ENCODE data around the gene HTR1B.
A peak's percentile ranks its signal among the peaks of the same experiment; 100 is the strongest.

HTR1B gene

GRCh38 chr6:77456531-77457248 lies 6.6 kb downstream of the HTR1B start:
- TF ChIP-seq, protein P1, sequence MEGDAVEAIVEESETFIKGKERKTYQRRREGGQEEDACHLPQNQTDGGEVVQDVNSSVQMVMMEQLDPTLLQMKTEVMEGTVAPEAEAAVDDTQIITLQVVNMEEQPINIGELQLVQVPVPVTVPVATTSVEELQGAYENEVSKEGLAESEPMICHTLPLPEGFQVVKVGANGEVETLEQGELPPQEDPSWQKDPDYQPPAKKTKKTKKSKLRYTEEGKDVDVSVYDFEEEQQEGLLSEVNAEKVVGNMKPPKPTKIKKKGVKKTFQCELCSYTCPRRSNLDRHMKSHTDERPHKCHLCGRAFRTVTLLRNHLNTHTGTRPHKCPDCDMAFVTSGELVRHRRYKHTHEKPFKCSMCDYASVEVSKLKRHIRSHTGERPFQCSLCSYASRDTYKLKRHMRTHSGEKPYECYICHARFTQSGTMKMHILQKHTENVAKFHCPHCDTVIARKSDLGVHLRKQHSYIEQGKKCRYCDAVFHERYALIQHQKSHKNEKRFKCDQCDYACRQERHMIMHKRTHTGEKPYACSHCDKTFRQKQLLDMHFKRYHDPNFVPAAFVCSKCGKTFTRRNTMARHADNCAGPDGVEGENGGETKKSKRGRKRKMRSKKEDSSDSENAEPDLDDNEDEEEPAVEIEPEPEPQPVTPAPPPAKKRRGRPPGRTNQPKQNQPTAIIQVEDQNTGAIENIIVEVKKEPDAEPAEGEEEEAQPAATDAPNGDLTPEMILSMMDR (conservative IDR thresholded peaks at IDR 0.05; ENCODE audit: low read depth, low read length) = no peak
- peak; percentile 99 for DNase-seq (ENCODE audit: low read depth)
- no peak overlapping the region for H3K4me3 ChIP-seq (ENCODE audit: low read depth, low read length)

DNA sequence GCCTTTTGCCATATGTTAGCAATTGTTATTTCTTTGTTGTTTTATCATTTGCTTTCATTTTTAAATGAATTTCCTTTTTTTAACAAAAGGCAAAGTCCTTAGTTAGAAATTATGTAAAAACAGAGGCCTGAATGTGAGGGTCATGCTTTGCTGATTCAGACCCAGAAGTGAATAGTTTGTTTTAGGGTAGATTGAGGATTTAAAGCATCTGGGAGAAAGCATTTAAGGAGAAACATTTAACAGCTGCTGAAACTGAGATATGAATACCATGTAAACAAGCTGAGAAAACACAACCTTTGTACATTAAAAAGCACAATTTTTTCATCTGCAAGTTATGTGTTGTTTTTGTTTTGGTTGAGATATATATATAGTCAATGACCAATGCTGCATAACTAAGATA lies 8.0 kb downstream of the HTR1B start:
- DNase-seq (ENCODE audit: low read depth) = peak; percentile 68
- H3K4me3 ChIP-seq (ENCODE audit: low read depth, low read length) = no peak overlapping the region
- TF ChIP-seq, protein P1 (conservative IDR thresholded peaks at IDR 0.05; ENCODE audit: low read depth, low read length) = no peak

- TF ChIP-seq, protein P1 (conservative IDR thresholded peaks at IDR 0.05; ENCODE audit: low read depth, low read length) = no peak
- no peak overlapping the region for H3K4me3 ChIP-seq (ENCODE audit: low read depth, low read length)
- DNase-seq (ENCODE audit: low read depth) = no peak
Observed at GRCh38 chr6:77454386-77454785, 8.9 kb downstream of the HTR1B start.

- H3K4me3 ChIP-seq (ENCODE audit: low read depth, low read length) = no peak overlapping the region
- DNase-seq (ENCODE audit: low read depth) = no peak
- TF ChIP-seq, protein P1 (conservative IDR thresholded peaks at IDR 0.05; ENCODE audit: low read depth, low read length) = no peak
Observed at GRCh38 chr6:77451466-77451865, 11.8 kb downstream of the HTR1B start.

- no peak overlapping the region for H3K4me3 ChIP-seq (ENCODE audit: low read depth, low read length)
- DNase-seq (ENCODE audit: low read depth) = peak; percentile 76
- TF ChIP-seq, protein P1 (conservative IDR thresholded peaks at IDR 0.05; ENCODE audit: low read depth, low read length) = peak; percentile 65
Observed at GRCh38 chr6:77450924-77451323, 12.4 kb downstream of the HTR1B start.

GRCh38 chr6:77448546-77448945 lies 14.7 kb downstream of the HTR1B start:
- TF ChIP-seq, protein P1 (conservative IDR thresholded peaks at IDR 0.05; ENCODE audit: low read depth, low read length) = no peak
- DNase-seq (ENCODE audit: low read depth) = no peak
- no peak overlapping the region for H3K4me3 ChIP-seq (ENCODE audit: low read depth, low read length)

DNA sequence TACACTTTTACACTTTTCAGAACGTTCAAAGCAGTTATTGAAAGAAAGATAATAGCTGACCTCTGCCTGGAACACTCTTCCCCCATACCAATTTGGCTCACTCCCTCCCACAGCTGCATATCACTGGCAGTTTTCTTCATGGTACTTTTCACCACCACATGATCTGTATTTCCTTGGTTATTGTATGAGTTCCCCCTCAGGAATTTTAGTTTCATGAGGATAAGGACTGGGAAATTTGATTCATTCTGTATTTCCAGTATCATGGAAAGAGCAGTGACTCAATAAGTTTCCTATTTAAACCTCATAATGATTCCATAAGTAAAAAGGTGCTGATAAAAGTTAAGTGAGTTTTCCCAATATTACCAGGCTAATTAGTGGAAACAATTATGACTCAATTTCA lies 16.0 kb downstream of the HTR1B start:
- TF ChIP-seq, protein P1 (conservative IDR thresholded peaks at IDR 0.05; ENCODE audit: low read depth, low read length) = no peak
- H3K4me3 ChIP-seq (ENCODE audit: low read depth, low read length) = no peak overlapping the region
- no peak for DNase-seq (ENCODE audit: low read depth)
